Airway epithelial cell (primary cell): ENCODE data around the gene COL6A6. TPM values are rescaled to one million over a fixed set of nuclear protein-coding genes. Genes with fewer than 3 reads are reported as not detected.

Experiments
- total RNA-seq: library from RNA; depleted of rRNA; stranded (reverse); fragments of >200 nt; gene quantifications from 2 replicates; pipeline ENCODE4 v1.2.3, GENCODE V29; 2015

COL6A6 gene, protein sequence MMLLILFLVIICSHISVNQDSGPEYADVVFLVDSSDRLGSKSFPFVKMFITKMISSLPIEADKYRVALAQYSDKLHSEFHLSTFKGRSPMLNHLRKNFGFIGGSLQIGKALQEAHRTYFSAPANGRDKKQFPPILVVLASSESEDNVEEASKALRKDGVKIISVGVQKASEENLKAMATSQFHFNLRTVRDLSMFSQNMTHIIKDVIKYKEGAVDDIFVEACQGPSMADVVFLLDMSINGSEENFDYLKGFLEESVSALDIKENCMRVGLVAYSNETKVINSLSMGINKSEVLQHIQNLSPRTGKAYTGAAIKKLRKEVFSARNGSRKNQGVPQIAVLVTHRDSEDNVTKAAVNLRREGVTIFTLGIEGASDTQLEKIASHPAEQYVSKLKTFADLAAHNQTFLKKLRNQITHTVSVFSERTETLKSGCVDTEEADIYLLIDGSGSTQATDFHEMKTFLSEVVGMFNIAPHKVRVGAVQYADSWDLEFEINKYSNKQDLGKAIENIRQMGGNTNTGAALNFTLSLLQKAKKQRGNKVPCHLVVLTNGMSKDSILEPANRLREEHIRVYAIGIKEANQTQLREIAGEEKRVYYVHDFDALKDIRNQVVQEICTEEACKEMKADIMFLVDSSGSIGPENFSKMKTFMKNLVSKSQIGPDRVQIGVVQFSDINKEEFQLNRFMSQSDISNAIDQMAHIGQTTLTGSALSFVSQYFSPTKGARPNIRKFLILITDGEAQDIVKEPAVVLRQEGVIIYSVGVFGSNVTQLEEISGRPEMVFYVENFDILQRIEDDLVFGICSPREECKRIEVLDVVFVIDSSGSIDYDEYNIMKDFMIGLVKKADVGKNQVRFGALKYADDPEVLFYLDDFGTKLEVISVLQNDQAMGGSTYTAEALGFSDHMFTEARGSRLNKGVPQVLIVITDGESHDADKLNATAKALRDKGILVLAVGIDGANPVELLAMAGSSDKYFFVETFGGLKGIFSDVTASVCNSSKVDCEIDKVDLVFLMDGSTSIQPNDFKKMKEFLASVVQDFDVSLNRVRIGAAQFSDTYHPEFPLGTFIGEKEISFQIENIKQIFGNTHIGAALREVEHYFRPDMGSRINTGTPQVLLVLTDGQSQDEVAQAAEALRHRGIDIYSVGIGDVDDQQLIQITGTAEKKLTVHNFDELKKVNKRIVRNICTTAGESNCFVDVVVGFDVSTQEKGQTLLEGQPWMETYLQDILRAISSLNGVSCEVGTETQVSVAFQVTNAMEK (N-terminal part only)
- total RNA-seq: not detected in 2 replicates

GRCh38 chr3:130516645-130517512 is at the start of gene COL6A6:
Gene COL6A6 (plus strand): TSS chr3:130517177. CDS start chr3:130560365, 43,188 bp downstream.

Other genes with a start within 250 kb of the COL6A6 start
- gene COL6A5, start 171.5 kb upstream of the COL6A6 start, total RNA-seq: not detected in 2 replicates
- 39.6 and 39.9 TPM in 2 replicates for gene PIK3R4, start 229.7 kb downstream of the COL6A6 start, total RNA-seq